OCI-LY7 (cell line): ENCODE data around the gene SNRPB.

Experiments
- CTCF ChIP-seq: fragments of 200-600 bp; sonication (generic); conservative IDR thresholded peaks from 2 replicates; pipeline ENCODE4 v1.5.1; 2014; ENCODE audit warnings: mild to moderate bottlenecking, antibody characterized with exemption, low read length, moderate library complexity, mixed read lengths
- EZH2phosphoT487 ChIP-seq: fragments of 200-600 bp; sonication (generic); IDR thresholded peaks from 2 replicates; pipeline ENCODE4 v1.6.1; 2018; ENCODE audit warnings: low read depth, borderline replicate concordance, mild to moderate bottlenecking, mixed run types, antibody characterized with exemption, low read length, moderate library complexity, mixed read lengths

- TF ChIP-seq EZH2phosphoT487 (no peak), CTCF (no peak)
Measured at GRCh38 chr20:2518558-2518957, 48.0 kb upstream of the SNRPB start.
